GM12801 (cell line): ENCODE results near the gene PXK.

Experiments
- CTCF ChIP-seq: IDR thresholded peaks from one replicate; pipeline ENCODE4 v1.5.1; 2011; ENCODE audit warnings: control low read depth; ENCODE audit not compliant: insufficient read length; ENCODE audit errors: extremely low read depth

PXK gene

GRCh38 chr3:58418227-58418626, 85.5 kb downstream of the PXK start:
- TF ChIP-seq CTCF = no peak

GRCh38 chr3:58419780-58420507, 87.3 kb downstream of the PXK start:
- no peak for TF ChIP-seq CTCF

- TF ChIP-seq CTCF = no peak
Measured at GRCh38 chr3:58421004-58421403, 88.3 kb downstream of the PXK start.

- TF ChIP-seq CTCF = no peak
Measured at GRCh38 chr3:58422756-58423325, 90.1 kb downstream of the PXK start.

- TF ChIP-seq CTCF = no peak
Measured at GRCh38 chr3:58424613-58425012, 91.9 kb downstream of the PXK start.

- no peak for TF ChIP-seq CTCF
Measured at GRCh38 chr3:58425782-58426181, 93.1 kb downstream of the PXK start.

GRCh38 chr3:58427661-58428361, 95.1 kb downstream of the PXK start:
- no peak for TF ChIP-seq CTCF
